Uterus (tissue), 2 donors: ENCODE data around the gene SLC4A1.

Experiments used
- POLR2A ChIP-seq, 2 donors: fragments of 450-650 bp; IDR thresholded peaks; one replicate each; pipeline ENCODE4 v1.6.1; 2016; ENCODE audit warnings: antibody characterized with exemption in 2 of 2, mild to moderate bottlenecking in 1 of 2, moderate library complexity in 1 of 2
- TF ChIP-seq, protein P1 (sequence below), 4 experiments: fragments of 200-600 bp in 2 of 4; fragments of 450-650 bp in 2 of 4; sonication (generic) in 2 of 4; IDR thresholded peaks; one replicate each; pipeline ENCODE4 v1.5.1; 2016 to 2019; ENCODE audit warnings: antibody characterized with exemption in 4 of 4, mild to moderate bottlenecking in 2 of 4, moderate library complexity in 1 of 4

DNA sequence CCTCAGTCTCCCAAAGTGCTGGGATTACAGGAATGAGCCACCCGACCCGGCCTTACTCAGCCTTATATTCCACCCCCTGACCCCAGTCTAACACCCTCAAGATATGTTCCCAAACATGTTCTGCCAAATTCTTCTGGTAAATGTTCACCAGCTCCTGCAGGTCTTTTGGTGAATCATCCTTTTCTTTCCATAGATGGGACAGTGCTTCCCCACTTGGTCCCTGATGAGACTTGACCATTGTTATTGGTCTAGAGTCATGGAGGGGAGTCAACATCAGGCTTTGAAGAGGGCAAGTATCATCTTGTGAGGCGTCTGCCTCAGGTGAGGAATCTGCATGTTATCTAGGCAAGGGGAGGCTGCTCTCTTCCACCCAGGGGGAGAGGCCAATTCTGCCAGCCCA, 30.0 kb upstream of the SLC4A1 start:
- TF ChIP-seq, protein P1, sequence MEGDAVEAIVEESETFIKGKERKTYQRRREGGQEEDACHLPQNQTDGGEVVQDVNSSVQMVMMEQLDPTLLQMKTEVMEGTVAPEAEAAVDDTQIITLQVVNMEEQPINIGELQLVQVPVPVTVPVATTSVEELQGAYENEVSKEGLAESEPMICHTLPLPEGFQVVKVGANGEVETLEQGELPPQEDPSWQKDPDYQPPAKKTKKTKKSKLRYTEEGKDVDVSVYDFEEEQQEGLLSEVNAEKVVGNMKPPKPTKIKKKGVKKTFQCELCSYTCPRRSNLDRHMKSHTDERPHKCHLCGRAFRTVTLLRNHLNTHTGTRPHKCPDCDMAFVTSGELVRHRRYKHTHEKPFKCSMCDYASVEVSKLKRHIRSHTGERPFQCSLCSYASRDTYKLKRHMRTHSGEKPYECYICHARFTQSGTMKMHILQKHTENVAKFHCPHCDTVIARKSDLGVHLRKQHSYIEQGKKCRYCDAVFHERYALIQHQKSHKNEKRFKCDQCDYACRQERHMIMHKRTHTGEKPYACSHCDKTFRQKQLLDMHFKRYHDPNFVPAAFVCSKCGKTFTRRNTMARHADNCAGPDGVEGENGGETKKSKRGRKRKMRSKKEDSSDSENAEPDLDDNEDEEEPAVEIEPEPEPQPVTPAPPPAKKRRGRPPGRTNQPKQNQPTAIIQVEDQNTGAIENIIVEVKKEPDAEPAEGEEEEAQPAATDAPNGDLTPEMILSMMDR (IDR thresholded peaks at IDR 0.05), result no peak
- TF ChIP-seq POLR2A (IDR thresholded peaks at IDR 0.05), result no peak
